ENCODE measurements around the gene ARSG.

- no peak for TF ChIP-seq CTCF (conservative IDR thresholded peaks at IDR 0.05; ENCODE audit: low read depth, low read length)
- no peak for TF ChIP-seq POLR2A (IDR thresholded peaks at IDR 0.05; ENCODE audit: low read depth, low read length)
- no peak for TF ChIP-seq RFX5 (IDR thresholded peaks at IDR 0.05; ENCODE audit: low read depth, low read length)
- no peak for TF ChIP-seq MXI1 (IDR thresholded peaks at IDR 0.05; ENCODE audit: borderline replicate concordance, low read depth, low read length)
- TF ChIP-seq MAFK (IDR thresholded peaks at IDR 0.05; ENCODE audit: low read depth, low read length): no peak
- TF ChIP-seq ELK1 (IDR thresholded peaks at IDR 0.05; ENCODE audit: borderline replicate concordance, low read depth, low read length): no peak
- TF ChIP-seq RAD21 (IDR thresholded peaks at IDR 0.05; ENCODE audit: low read length): no peak
- TF ChIP-seq USF2 (IDR thresholded peaks at IDR 0.05; ENCODE audit: low read depth, low read length): no peak
Observed at GRCh38 chr17:68401288-68401687, 110.0 kb downstream of the ARSG start.

Data from IMR-90 (cell line).